ENCODE results near the gene C14orf180.

Gene C14orf180

GRCh38 chr14:104598910-104599273, 19.3 kb downstream of the C14orf180 start:
- no peak for TF ChIP-seq CTCF (conservative IDR thresholded peaks at IDR 0.05; ENCODE audit: low read depth, low read length)
- H3K4me3 ChIP-seq (ENCODE audit: low read depth, low read length) = no peak overlapping the region
- DNase-seq (ENCODE audit: low read depth) = no peak

- no peak overlapping the region for H3K4me3 ChIP-seq (ENCODE audit: low read depth, low read length)
- no peak for DNase-seq (ENCODE audit: low read depth)
- TF ChIP-seq CTCF (conservative IDR thresholded peaks at IDR 0.05; ENCODE audit: low read depth, low read length) = no peak
Measured at GRCh38 chr14:104599446-104599845, 19.9 kb downstream of the C14orf180 start.

- no peak overlapping the region for H3K4me3 ChIP-seq (ENCODE audit: low read depth, low read length)
- no peak for DNase-seq (ENCODE audit: low read depth)
- TF ChIP-seq CTCF (conservative IDR thresholded peaks at IDR 0.05; ENCODE audit: low read depth, low read length) = no peak
Measured at GRCh38 chr14:104600141-104600643, 20.6 kb downstream of the C14orf180 start.

GRCh38 chr14:104600805-104601204, 21.2 kb downstream of the C14orf180 start:
- H3K4me3 ChIP-seq (ENCODE audit: low read depth, low read length) = no peak overlapping the region
- DNase-seq (ENCODE audit: low read depth) = no peak
- TF ChIP-seq CTCF (conservative IDR thresholded peaks at IDR 0.05; ENCODE audit: low read depth, low read length) = no peak

GRCh38 chr14:104601786-104602185, 22.2 kb downstream of the C14orf180 start:
- no peak for TF ChIP-seq CTCF (conservative IDR thresholded peaks at IDR 0.05; ENCODE audit: low read depth, low read length)
- DNase-seq (ENCODE audit: low read depth) = no peak
- no peak overlapping the region for H3K4me3 ChIP-seq (ENCODE audit: low read depth, low read length)

GRCh38 chr14:104602315-104602932, 22.9 kb downstream of the C14orf180 start:
- H3K4me3 ChIP-seq (ENCODE audit: low read depth, low read length) = no peak overlapping the region
- no peak for TF ChIP-seq CTCF (conservative IDR thresholded peaks at IDR 0.05; ENCODE audit: low read depth, low read length)
- DNase-seq (ENCODE audit: low read depth) = no peak

GRCh38 chr14:104602933-104603325, 23.4 kb downstream of the C14orf180 start:
- no peak for DNase-seq (ENCODE audit: low read depth)
- TF ChIP-seq CTCF (conservative IDR thresholded peaks at IDR 0.05; ENCODE audit: low read depth, low read length) = no peak

More at GRCh38 chr14:104602933-104603325, 23.4 kb downstream of the C14orf180 start:
- H3K4me3 ChIP-seq (ENCODE audit: low read depth, low read length) = no peak overlapping the region
